K562 (cell line): Measurements from ENCODE around the gene PLEK2. TPM values are rescaled to one million over a fixed set of nuclear protein-coding genes. Genes with fewer than 3 reads are reported as not detected.

Experiments
- PKNOX1 ChIP-seq: fragments of 450-650 bp; IDR thresholded peaks from 2 replicates; pipeline ENCODE4 v1.6.1; 2016
- POLR2G ChIP-seq: fragments of 200-400 bp; formaldehyde crosslinking; IDR thresholded peaks from 2 replicates; pipeline ENCODE4 v1.6.1; 2017; ENCODE audit warnings: low read depth, mild to moderate bottlenecking, antibody characterized with exemption, low read length, moderate library complexity
- SMC3 ChIP-seq: conservative IDR thresholded peaks from 2 replicates; pipeline ENCODE4 v1.6.1; 2011; ENCODE audit warnings: low read depth, low read length, improper control_type of control experiment; ENCODE audit not compliant: insufficient read depth
- TCF3 ChIP-seq: sonication (generic); formaldehyde crosslinking; IDR thresholded peaks from 2 replicates; pipeline ENCODE4 v1.4.0; 2020; ENCODE audit warnings: mild to moderate bottlenecking, missing genetic modification reagents
- ZBTB40 ChIP-seq, 2 experiments: fragments of 450-650 bp in 1 of 2; sonication (generic) in 1 of 2; formaldehyde crosslinking in 1 of 2; IDR thresholded peaks; 2 replicates each; pipeline versions ENCODE4 v1.7.1 to v1.9.0; 2016 to 2022; ENCODE audit warnings: inconsistent platforms in 1 of 2, mild to moderate bottlenecking in 1 of 2, missing genetic modification reagents in 1 of 2
- polyA plus RNA-seq, 8 experiments: library from polyadenylated mRNA; depleted of rRNA in 4 of 8; stranded (reverse) in 5 of 8; unstranded in 3 of 8; fragments of >200 nt; fragmentation: Nextera tagmentation in 2 of 8; fragmentation: Illumina TruSeq in 1 of 8; extraction: Ambion mirVana in 2 of 8; extraction: Trizol in 1 of 8; gene quantifications; 2 replicates each; pipeline versions ENCODE4 v1.2.1 to v1.2.3, GENCODE V29; 2011 to 2014; ENCODE audit warnings: inconsistent platforms in 1 of 8, missing spikeins in 1 of 8
- total RNA-seq, 7 experiments: library from RNA; depleted of rRNA in 6 of 7; stranded (reverse); fragments of >200 nt in 6 of 7; fragmentation: Illumina TruSeq in 2 of 7; extraction: Trizol in 2 of 7; gene quantifications; 2 replicates each; pipeline versions ENCODE4 v1.2.1 to v1.2.3, GENCODE V29; 2011 to 2021; ENCODE audit warnings: low replicate concordance in 1 of 7
- TF ChIP-seq, protein P1 (sequence below): IDR thresholded peaks from 2 replicates; pipeline ENCODE4 v1.6.1; 2014; ENCODE audit warnings: antibody characterized with exemption
- TF ChIP-seq, protein P2 (sequence below): fragments of 200-400 bp; formaldehyde crosslinking; IDR thresholded peaks from 2 replicates; pipeline ENCODE4 v1.6.1; 2017; ENCODE audit warnings: mild to moderate bottlenecking, low read depth, low read length, moderate library complexity
- TF ChIP-seq, protein P3 (sequence below): fragments of 150-350 bp; conservative IDR thresholded peaks from 2 replicates; pipeline ENCODE4 v1.6.1; 2014; ENCODE audit warnings: low read length

The PLEK2 gene
- total and polyA plus RNA-seq, 9 of the 15 experiments (the other 6 are each of a cell fraction or from before 2014, with no cell fraction given): not detected

DNA sequence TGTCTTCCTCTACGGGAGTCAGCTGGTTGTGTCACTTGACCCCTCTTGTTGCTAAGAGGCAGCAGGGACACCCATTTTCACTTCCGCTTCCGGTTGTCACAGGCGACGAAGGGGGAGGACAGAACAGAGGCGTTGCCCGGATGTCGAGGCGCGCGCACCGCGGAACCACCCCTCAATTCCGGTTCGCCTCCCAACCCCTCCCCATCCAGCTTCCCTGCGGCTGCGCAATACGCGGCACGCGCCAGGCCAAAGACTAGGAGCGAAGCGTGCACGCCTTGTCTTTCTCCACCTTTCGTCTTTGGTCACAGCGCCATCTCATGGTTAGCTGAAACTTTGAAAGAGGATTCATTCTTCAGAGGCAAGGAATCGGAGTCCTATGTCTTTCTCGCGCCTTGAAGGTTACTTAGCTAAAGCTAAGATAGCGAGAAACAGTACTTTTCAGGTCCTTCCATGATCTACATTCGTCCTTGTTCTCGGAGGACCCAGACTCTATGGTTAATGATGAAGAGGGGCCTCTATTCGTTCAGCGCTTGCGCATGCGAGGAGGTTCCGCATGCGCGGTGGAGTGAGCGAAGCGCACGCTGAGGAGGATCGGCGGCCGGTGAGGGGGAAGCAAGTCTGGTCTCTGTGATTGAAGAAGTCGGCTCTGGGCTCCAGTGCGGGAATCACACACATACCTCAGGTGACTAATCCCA is 52.0 kb downstream of the PLEK2 start, which contains the start of the genes ATP6V1D and EIF2S1 (continued):
- TF ChIP-seq ZBTB40 (IDR thresholded peaks at IDR 0.05) (peak; percentile 96), ZBTB40 (CRISPR knock-in tag; IDR thresholded peaks at IDR 0.05) (no peak), PKNOX1 (peak; percentile 83), TCF3 (CRISPR knock-in tag) (no peak; the same call in 1 of the 2 replicates), SMC3 (0 out of 2 replicates have a peak, but pooled peaks have one; percentile 23), POLR2G (peak; percentile 74)
- TF ChIP-seq, protein P1, sequence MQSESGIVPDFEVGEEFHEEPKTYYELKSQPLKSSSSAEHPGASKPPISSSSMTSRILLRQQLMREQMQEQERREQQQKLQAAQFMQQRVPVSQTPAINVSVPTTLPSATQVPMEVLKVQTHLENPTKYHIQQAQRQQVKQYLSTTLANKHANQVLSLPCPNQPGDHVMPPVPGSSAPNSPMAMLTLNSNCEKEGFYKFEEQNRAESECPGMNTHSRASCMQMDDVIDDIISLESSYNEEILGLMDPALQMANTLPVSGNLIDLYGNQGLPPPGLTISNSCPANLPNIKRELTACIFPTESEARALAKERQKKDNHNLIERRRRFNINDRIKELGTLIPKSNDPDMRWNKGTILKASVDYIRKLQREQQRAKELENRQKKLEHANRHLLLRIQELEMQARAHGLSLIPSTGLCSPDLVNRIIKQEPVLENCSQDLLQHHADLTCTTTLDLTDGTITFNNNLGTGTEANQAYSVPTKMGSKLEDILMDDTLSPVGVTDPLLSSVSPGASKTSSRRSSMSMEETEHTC: peak; percentile 79
- TF ChIP-seq, protein P2, sequence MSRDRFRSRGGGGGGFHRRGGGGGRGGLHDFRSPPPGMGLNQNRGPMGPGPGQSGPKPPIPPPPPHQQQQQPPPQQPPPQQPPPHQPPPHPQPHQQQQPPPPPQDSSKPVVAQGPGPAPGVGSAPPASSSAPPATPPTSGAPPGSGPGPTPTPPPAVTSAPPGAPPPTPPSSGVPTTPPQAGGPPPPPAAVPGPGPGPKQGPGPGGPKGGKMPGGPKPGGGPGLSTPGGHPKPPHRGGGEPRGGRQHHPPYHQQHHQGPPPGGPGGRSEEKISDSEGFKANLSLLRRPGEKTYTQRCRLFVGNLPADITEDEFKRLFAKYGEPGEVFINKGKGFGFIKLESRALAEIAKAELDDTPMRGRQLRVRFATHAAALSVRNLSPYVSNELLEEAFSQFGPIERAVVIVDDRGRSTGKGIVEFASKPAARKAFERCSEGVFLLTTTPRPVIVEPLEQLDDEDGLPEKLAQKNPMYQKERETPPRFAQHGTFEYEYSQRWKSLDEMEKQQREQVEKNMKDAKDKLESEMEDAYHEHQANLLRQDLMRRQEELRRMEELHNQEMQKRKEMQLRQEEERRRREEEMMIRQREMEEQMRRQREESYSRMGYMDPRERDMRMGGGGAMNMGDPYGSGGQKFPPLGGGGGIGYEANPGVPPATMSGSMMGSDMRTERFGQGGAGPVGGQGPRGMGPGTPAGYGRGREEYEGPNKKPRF: no peak
- TF ChIP-seq, protein P3, sequence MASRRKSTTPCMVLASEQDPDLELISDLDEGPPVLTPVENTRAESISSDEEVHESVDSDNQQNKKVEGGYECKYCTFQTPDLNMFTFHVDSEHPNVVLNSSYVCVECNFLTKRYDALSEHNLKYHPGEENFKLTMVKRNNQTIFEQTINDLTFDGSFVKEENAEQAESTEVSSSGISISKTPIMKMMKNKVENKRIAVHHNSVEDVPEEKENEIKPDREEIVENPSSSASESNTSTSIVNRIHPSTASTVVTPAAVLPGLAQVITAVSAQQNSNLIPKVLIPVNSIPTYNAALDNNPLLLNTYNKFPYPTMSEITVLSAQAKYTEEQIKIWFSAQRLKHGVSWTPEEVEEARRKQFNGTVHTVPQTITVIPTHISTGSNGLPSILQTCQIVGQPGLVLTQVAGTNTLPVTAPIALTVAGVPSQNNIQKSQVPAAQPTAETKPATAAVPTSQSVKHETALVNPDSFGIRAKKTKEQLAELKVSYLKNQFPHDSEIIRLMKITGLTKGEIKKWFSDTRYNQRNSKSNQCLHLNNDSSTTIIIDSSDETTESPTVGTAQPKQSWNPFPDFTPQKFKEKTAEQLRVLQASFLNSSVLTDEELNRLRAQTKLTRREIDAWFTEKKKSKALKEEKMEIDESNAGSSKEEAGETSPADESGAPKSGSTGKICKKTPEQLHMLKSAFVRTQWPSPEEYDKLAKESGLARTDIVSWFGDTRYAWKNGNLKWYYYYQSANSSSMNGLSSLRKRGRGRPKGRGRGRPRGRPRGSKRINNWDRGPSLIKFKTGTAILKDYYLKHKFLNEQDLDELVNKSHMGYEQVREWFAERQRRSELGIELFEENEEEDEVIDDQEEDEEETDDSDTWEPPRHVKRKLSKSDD: peak; percentile 71; the same call in 1 of the 2 replicates
